GM12874 (cell line): ENCODE results near the gene MUC6.

Source experiments
- CTCF ChIP-seq: IDR thresholded peaks from 2 replicates; pipeline ENCODE4 v1.5.1; 2011; ENCODE audit warnings: low read depth, mild to moderate bottlenecking, control low read depth, low read length, moderate library complexity; ENCODE audit not compliant: insufficient read depth

Gene MUC6

DNA sequence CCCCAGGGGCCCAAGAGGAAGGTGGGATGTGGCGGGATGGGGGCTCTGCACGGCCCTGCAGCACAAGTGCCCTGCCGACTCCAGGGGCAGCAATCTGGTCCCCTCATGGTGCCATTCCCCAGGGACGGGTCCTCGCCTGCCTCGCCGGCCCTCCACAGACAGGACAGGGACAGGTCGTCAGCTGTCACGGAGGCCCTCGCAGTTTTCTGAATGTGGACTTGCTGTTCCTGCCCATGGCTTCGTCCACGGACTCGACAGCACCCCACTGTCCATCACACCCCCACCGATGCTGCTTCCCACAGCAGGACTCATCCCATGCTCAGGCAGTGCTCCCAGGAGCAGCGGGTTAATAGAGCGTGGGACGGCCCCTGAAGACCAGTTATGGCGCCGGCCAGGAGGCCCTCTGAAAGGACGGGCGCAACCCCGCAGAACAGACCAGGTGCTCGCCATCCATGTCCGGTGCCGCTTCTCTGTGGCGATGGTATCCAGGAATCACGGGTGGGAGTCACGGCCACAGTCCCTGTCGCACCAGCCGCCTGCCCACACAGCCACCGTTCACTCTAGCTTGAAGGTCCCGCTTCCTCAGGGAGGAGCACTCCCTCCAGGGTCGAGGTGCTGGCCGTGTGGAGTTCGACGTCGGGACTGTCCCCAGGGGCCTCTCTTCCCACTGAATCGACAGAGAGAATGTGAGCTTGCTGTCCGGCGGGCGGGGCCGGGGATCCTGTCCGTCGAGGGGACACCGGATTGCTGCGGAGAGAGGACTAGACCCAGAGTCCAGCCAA lies 19.7 kb upstream of the MUC6 start:
- TF ChIP-seq CTCF, result no peak

GRCh38 chr11:1055109-1055703 lies 18.7 kb upstream of the MUC6 start:
- TF ChIP-seq CTCF, result no peak

- TF ChIP-seq CTCF, result no peak
Measured at GRCh38 chr11:1054143-1055108, 17.9 kb upstream of the MUC6 start.

DNA sequence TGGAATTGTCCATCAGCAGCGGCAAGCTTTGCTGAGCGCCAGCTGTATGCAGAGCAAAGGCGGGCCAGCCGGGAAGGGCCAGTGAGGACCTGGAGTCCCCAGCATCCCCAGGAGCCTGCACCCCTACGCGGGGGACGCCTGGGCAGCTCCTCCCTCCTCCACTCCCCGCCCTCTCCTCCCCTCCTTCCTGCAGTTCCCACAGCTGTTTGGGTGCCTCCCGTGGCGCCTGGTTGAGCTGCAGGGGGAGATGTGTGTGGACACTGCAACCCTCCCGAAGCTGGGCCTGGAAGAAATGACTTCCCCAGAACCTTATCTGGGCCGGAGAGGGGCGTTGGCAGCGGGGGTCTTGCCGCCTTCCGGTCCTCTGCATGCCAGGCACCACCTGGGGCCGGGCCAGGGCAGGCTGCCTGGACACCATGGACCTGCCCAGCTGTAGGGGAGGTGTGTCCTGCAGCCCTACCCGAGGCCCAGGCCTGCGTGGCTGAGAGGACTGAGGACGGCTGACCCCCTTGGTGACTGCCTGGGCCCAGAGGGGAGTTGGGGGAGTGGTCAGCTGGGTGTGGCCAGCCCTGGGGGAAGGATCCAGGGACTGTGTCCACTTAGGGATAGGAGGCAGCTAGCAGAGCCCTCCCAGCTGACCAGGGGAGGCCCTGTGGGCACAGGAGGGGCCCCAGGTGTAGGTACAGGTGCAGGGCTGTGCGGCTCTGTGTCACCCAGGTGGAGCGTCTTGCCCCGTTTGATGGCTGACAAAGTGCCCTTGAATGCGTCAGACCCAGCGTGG lies 16.8 kb upstream of the MUC6 start:
- TF ChIP-seq CTCF, result no peak

- no peak for TF ChIP-seq CTCF
Measured at GRCh38 chr11:1052133-1053011, 15.9 kb upstream of the MUC6 start.

DNA sequence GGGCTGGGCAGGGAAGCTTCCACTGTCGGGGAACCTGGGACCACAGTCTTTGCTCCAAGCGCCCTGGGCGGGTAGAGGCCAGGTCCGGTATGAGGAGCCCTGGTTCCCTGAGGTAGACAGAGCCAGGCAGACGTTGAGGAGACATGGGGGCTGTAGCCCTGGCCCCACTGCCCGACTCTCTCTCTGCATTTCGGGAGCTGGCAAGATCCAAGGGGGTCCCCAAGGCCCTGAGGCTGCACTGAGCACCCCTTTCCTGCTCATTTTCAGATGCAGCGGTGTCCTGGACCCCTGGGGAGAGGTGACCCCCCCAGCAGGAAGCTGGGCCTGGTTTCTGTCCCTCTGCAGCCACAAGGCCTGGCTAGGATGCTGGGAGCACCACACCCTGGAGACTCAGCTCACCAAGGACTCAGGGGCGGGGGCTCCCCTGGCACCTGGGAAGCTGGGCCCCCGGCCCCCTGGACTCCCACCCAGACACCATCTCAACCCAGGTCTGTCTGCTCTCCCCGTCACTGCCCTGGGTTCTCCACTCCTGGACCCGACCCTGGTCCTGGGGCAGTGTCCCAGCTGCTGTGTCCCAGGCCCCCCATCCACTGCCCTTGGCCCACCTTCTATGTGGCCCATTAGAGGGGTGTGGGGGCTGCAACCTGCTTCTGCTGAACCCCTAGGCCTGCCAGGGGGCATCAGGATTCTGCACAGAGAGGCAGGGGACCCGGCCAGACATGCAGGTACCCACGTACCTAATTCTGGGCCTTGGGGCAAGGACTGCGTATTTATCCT lies 15.0 kb upstream of the MUC6 start:
- no peak for TF ChIP-seq CTCF
